MG63 (cell line): ENCODE results near the gene RAB30. TPM values are rescaled to one million over a fixed set of nuclear protein-coding genes. Genes with fewer than 3 reads are reported as not detected.
"Not testable (repeated sequence)": the region's sequence is repeated elsewhere in the genome, so short reads cannot be mapped to it uniquely, and the experiment has no call there.

ENCODE experiments used
- DNase-seq: peaks from one replicate; pipeline ENCODE4 v3.0.0-alpha.2; 2020
- H3K27me3 ChIP-seq: fragments of 250-450 bp; sonication (Bioruptor Pico); 2 replicates; pipeline ENCODE4 v1.5.1; 2020; ENCODE audit warnings: mild to moderate bottlenecking, moderate library complexity
- H3K36me3 ChIP-seq: fragments of 250-450 bp; sonication (Bioruptor Pico); 2 replicates; pipeline ENCODE4 v1.5.1; 2020; ENCODE audit warnings: mild to moderate bottlenecking, moderate library complexity
- H3K4me3 ChIP-seq: fragments of 250-450 bp; sonication (Bioruptor Pico); 2 replicates; pipeline ENCODE4 v1.5.1; 2020; ENCODE audit warnings: mild to moderate bottlenecking, moderate library complexity
- H3K9me3 ChIP-seq: fragments of 250-450 bp; sonication (Bioruptor Pico); 2 replicates; pipeline ENCODE4 v1.5.1; 2020; ENCODE audit warnings: mild to moderate bottlenecking, moderate library complexity
- total RNA-seq: library from RNA; depleted of rRNA; stranded (reverse); fragments of >200 nt; shearing (Covaris generic); gene quantifications from 2 replicates; pipeline ENCODE4 v1.2.3, GENCODE V29; 2014; ENCODE audit warnings: low replicate concordance

RAB30 gene
- total RNA-seq, 1 experiment from 2014 or later = 6.1 TPM

DNA sequence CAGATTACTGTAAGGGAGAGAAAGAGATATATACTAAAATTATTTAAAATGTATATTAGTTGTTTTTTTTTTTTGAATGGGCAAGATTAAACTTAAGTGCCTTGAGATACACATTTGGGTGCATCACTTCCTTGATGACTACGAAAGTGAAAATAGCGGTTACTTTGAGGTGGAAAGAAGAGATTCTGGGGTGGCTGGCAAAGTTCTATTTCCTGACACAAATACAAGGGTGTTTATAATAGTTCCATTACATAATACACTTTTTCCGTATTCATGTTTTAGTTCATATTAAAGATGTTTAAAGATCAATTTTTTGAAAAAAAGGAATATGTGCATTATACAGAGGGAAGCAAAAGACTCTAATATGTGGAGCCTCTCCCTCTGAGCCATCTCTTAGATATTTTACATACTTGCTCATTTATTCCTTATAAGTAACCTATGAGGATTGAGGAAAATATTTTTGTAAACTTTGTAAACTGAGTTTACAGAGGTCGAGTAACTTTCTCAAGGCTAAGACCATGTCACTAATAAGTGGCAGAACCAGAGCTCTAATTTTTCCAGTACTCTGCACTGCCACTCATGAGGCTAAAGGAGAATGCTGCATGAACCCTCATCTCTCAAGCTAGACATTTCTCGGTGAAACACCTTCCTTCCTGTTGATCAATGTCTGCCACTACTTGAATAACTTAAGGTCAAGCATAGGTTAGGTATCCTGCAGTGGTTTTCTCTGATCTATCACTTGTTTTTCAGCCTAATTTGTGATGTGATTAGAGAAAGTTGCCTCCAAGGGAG is 111.5 kb downstream of the RAB30 start:
- Histone ChIP-seq H3K9me3 (no peaks in the 10 kb centered on the region), H3K27me3 (no peaks in the 10 kb centered on the region), H3K4me3 (no peak overlapping the region), H3K36me3 (no peaks in the 10 kb centered on the region)
- DNase-seq = no peak

- DNase-seq, H3K36me3 ChIP-seq, H3K9me3 ChIP-seq, H3K27me3 ChIP-seq, H3K4me3 ChIP-seq: not testable (repeated sequence)
Observed at GRCh38 chr11:82955736-82956453, 115.8 kb downstream of the RAB30 start.

- not testable (repeated sequence) for H3K9me3 ChIP-seq, DNase-seq, H3K27me3 ChIP-seq, H3K36me3 ChIP-seq, H3K4me3 ChIP-seq
Observed at GRCh38 chr11:82950502-82950901, 121.2 kb downstream of the RAB30 start.

DNA sequence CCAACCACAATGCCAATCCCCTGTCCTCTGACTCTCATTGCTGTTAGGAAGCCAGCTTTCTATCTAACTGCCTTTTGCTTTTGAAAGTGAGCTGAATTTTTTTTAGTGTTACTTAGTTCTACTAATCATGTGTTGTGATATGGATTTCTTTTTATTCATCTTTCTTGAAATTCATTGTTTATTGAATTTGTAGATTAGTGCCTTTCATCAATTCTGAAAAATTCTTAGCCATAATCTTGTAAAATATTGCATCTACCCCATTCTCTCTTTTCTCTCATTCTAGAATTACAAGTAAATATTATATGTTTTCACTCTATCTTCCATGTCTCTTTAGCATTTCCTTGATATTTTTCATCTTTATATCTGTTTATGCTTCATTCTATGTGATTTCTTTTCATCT is 122.3 kb downstream of the RAB30 start:
- Histone ChIP-seq H3K27me3 (no peaks in the 10 kb centered on the region), H3K9me3 (peaks cover 2% of the 10 kb centered on the region; the same call in 1 of the 2 replicates), H3K4me3 (no peak overlapping the region), H3K36me3 (no peaks in the 10 kb centered on the region)
- DNase-seq = no peak

GRCh38 chr11:82945682-82946081 is 126.0 kb downstream of the RAB30 start:
- no peaks in the 10 kb centered on the region for H3K36me3 ChIP-seq
- DNase-seq = no peak

DNA sequence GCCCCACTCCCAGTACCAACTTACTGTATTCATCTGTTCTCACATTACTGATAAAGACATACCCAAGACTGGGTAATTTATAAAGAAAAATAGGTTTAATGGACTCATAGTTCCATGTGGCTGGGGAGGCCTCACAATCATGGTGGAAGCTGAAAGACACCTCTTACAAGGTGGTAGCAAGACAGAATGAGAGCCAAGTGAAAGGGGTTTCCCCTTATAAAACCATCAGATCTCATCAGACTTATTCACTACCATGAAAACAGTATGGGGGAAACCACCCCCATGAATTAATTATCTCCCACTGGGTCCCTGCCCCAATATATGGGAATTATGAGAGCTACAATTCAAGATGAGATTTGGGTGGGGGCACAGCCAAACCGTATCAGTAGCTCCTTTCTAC is 126.7 kb downstream of the RAB30 start:
- not testable (repeated sequence) for H3K36me3 ChIP-seq, H3K9me3 ChIP-seq, DNase-seq, H3K4me3 ChIP-seq, H3K27me3 ChIP-seq

More at GRCh38 chr11:82945682-82946081, 126.0 kb downstream of the RAB30 start:
- H3K4me3 ChIP-seq = no peak overlapping the region
- H3K27me3 ChIP-seq = no peaks in the 10 kb centered on the region
- H3K9me3 ChIP-seq = no peaks in the 10 kb centered on the region; the same call in 1 of the 2 replicates

DNA sequence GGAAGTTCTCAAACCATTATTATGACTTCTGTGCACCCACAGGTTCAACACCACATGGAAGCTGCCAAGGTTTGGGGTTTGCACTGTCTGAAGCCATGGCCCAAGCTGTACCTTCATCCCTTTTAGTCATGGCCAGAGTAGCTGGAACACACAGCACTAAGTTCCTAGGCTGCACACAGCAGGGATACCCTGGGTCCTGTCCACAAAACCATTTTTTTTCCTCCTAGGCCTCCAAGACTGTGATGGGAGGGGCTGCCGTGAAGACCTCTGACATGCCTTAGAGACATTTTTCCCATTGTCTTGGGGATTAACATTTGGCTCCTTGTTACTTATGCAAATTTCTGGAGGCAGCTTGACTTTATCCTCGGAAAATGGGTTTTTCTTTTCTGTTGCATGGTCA is 127.5 kb downstream of the RAB30 start:
- no peaks in the 10 kb centered on the region for H3K27me3 ChIP-seq
- no peak for DNase-seq
- H3K4me3 ChIP-seq = no peak overlapping the region
- H3K9me3 ChIP-seq = no peaks in the 10 kb centered on the region; the same call in 1 of the 2 replicates
- no peaks in the 10 kb centered on the region for H3K36me3 ChIP-seq

DNA sequence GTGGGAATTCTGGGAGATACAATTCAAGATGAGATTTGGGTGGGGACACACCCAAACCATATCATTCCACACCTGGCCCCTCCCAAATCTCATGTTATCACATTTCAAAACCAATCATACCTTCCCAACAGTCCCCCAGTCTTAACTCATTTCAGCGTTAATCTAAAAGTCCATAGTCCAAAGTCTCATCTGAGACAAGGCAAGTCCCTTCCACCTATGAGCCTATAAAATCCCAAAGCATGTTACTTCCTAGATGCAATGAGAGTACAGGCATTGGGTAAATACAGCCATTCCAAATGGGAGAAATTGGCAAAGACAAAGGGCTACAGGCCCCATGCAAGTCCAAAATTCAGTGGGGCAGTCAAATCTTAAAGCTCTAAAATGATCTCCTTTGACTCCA is 128.3 kb downstream of the RAB30 start:
- not testable (repeated sequence) for DNase-seq, H3K36me3 ChIP-seq, H3K4me3 ChIP-seq, H3K9me3 ChIP-seq, H3K27me3 ChIP-seq

- Histone ChIP-seq H3K36me3 (no peaks in the 10 kb centered on the region), H3K27me3 (no peaks in the 10 kb centered on the region), H3K4me3 (no peak overlapping the region), H3K9me3 (no peaks in the 10 kb centered on the region; the same call in 1 of the 2 replicates)
- DNase-seq = no peak
Observed at GRCh38 chr11:82942376-82942775, 129.3 kb downstream of the RAB30 start.

DNA sequence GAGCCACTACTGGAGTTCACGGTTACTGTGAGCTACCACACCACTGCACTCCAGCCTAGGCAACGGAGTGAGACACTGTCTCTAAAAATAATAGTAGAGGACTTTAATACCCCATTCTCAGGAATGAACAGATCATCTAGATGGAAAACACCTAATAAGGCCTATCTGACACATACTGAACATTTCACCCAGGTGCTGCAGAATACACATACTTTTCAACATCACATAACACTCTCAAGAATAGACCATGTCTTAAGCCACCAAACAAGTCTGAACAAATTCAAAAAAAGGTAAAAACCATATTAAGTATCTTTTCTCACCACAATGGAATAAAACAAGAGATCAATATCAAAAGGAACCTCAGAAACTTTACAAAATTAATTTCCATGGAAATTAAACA is 132.2 kb downstream of the RAB30 start:
- Histone ChIP-seq H3K9me3 (no peaks in the 10 kb centered on the region; the same call in 1 of the 2 replicates), H3K4me3 (no peak overlapping the region), H3K27me3 (no peaks in the 10 kb centered on the region), H3K36me3 (peaks cover 7% of the 10 kb centered on the region; the same call in 1 of the 2 replicates)
- DNase-seq = no peak

DNA sequence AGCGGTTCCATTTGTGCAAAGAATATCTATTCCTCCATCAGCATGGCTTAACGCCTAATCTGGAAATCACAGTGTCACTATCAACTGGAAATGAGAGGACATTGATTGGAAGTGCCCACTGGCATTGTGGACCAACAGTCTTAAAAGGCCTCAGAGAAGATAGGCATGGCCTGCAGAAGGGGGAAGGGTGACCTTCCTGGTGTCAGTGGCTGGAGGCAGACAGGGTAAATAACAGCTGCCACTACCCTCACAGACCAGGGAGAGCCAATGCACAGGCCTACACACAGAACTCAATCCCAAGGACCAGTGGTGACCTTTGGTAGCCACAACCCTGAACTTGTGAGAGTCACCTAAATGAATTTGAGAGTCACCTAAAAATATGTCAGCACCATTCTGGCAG is 134.1 kb downstream of the RAB30 start:
- Histone ChIP-seq H3K4me3 (no peak overlapping the region), H3K36me3 (peaks cover 13% of the 10 kb centered on the region), H3K27me3 (no peaks in the 10 kb centered on the region), H3K9me3 (no peaks in the 10 kb centered on the region)
- no peak for DNase-seq

DNA sequence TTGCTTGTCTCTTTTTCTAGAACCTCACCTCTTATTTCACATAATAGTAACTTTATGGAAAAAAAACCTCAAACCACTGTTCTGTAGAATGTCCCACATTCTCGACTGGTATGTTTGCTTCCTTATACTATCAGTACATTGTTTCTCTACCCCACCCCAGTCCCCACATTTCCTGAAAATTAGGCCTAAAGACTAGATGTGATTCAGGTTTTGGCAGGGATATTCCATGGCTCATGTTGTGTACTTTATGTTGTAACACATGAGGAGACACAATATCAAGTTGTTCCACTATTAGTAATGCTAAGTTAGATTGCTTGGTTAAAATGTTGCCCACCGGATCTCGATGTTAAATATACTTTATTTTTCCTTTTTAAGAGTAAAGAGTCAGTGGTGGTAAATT is 135.4 kb downstream of the RAB30 start:
- H3K4me3 ChIP-seq = no peak overlapping the region
- no peak for DNase-seq

GRCh38 chr11:82932564-82932963 is 139.1 kb downstream of the RAB30 start:
- Histone ChIP-seq H3K27me3 (no peaks in the 10 kb centered on the region), H3K4me3 (no peak overlapping the region), H3K36me3 (peaks cover 23% of the 10 kb centered on the region), H3K9me3 (no peaks in the 10 kb centered on the region)
- no peak for DNase-seq

More for the DNA sequence above, 135.4 kb downstream of the RAB30 start:
- H3K36me3 ChIP-seq = peaks cover 20% of the 10 kb centered on the region
- H3K9me3 ChIP-seq = no peaks in the 10 kb centered on the region
- H3K27me3 ChIP-seq = no peaks in the 10 kb centered on the region

DNA sequence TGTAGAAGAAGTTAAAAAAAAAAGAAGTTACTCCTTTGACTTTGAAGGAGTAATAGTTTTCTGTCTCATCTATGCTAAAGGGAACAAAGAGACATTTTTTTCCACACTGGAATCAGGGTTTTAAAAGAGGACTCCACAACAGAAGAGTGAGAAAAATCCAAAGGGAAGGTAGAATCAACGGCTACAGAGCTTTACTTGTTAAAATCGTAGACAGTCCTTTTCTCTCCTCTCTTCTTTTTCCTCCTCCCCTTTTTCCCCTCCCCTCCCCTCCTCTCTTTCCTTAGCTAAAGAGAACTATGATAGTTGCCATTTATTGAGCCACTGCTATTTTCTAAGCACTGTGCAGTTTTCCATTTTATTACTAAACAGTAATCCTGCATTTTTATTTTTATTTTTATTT is 141.0 kb downstream of the RAB30 start:
- Histone ChIP-seq H3K4me3 (no peak overlapping the region), H3K36me3 (peaks cover 24% of the 10 kb centered on the region), H3K27me3 (no peaks in the 10 kb centered on the region), H3K9me3 (no peaks in the 10 kb centered on the region)
- no peak for DNase-seq

- no peak for DNase-seq
- Histone ChIP-seq H3K36me3 (peaks cover 22% of the 10 kb centered on the region), H3K4me3 (no peak overlapping the region), H3K9me3 (no peaks in the 10 kb centered on the region), H3K27me3 (no peaks in the 10 kb centered on the region)
Observed at GRCh38 chr11:82930229-82930628, 141.5 kb downstream of the RAB30 start.

- Histone ChIP-seq H3K4me3 (no peak overlapping the region), H3K9me3 (no peaks in the 10 kb centered on the region), H3K36me3 (peaks cover 18% of the 10 kb centered on the region)
Observed at GRCh38 chr11:82929121-82929520, 142.6 kb downstream of the RAB30 start.

DNA sequence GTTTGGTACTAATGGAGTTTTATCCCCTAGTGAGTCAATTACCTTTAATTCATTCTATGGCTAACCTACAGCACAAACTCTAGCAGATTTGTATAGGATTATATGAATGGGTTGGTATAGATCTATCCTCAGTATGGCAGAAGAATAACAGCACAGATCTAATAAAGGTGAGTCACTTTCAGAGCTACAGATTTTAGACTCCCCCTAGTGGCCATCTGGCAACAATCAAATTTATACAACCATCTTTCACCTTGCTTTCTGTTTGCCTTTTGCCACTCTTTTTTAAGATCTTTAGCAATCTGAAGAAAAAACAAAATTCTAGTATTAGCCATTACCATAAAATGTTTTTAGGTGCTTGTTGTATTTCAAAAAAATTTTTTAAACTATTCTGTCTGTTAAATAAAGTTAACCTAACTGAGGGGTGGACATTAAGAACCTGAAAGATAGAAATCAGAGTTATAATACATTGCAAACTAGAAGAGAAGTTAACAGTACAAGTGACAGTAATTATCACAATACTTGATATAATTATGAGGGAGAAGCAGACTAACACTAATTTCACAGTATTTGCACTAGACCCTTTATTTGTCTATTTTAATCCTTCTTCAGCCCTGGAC is 144.3 kb downstream of the RAB30 start:
- H3K4me3 ChIP-seq = no peak overlapping the region
- no peaks in the 10 kb centered on the region for H3K27me3 ChIP-seq
- DNase-seq = no peak
- peaks cover 12% of the 10 kb centered on the region for H3K36me3 ChIP-seq
- no peaks in the 10 kb centered on the region for H3K9me3 ChIP-seq

More at GRCh38 chr11:82929121-82929520, 142.6 kb downstream of the RAB30 start:
- DNase-seq = no peak
- no peaks in the 10 kb centered on the region for H3K27me3 ChIP-seq
